ENCODE results near the gene WDR17.
A peak's percentile ranks its signal among the peaks of the same experiment; 100 is the strongest.
"Not testable (repeated sequence)": the region's sequence is repeated elsewhere in the genome, so short reads cannot be mapped to it uniquely, and the experiment has no call there.

The WDR17 gene

DNA sequence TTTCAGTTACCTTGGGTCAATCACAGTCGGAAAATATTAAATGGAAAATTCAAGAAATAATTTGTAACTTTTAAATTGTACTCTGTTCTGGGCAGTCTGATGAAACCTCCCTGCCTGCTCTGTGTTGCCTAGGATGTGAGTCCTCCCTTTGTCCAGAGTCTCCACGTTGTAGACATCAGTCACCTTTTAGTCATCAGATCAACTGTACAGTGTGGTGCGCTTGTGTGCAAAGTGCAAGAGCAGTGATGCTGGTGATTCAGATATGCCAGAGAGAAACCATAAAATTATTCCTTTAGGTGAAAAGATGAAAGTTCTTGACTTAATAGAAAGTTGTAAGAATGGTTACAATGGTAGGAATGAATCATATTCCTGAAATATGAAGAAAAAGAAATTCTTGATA, 128.3 kb downstream of the WDR17 start:
- DNase-seq = no peak

DNA sequence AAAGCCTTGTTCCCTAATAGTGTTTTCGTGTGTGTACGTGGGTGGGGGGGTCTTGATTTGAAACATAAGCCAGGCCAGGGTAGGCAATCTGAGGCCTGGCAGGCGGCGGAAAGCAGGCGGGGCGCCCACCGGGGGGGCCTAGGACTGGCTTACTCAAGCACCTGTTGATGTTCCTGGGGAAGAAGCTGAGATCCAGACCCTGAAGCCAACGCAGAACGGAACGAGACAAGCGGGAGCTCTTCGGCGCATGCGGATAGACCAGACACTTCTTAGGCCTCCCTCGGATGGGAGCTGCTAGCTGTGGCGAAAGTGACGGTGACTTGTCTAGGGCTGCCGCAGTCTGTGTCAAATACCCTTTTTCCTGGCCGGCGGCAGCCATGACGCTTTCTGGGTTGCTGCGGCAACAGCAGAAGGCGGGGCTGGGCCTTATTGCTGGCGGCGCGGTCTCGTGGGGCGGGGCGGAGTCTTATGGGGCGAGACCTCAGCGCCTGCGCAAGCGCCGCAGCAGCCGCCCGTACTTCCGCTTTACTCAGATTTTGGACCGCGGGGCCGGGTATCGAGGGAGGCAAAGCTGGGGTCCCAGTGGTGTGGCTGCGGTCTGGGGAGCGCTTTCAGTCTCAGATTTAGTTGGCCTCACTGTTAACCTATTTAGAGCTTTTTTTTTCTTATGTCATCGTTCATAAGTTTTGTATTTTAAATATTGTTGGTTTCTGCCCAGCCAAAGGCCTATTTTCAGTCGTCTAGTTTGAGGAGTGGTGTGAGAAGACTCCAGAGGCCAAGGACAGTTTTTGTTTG, 129.7 kb downstream of the WDR17 start, which contains the start of gene SPATA4:
Gene SPATA4 (minus strand): TSS at position 402 of the 795 bp plus-strand sequence. CDS start 23 bp downstream, at position 379.
- DNase-seq = peak; percentile 93

DNA sequence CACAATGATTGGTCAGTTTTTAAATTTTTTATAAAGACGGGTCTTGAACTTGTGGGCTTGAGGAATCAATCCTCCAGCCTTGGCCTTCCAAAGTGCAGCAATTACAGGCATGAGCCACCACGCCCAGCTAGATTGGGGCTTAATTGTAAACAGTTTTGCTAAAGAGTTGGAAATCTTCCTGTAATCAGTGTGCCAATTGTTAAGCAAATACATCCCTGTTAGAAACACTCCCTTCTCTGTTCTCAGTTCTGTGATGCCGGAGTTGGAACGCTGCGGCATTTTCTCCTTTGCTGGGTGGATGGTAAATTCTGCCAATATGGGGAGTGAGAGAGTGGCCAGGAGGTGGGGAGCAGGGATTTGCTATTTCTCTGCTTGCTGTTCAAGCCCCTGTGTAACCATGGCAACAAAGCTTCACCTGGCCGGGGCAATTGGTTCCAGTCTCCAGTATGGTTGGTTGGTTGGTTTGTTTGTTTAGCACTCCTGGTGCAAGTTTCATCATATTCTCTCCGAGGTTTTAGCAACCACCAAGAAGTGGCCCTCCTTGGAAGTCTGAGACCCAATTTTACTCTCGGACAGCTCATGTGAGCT, 132.8 kb downstream of the WDR17 start:
- DNase-seq = no peak

DNA sequence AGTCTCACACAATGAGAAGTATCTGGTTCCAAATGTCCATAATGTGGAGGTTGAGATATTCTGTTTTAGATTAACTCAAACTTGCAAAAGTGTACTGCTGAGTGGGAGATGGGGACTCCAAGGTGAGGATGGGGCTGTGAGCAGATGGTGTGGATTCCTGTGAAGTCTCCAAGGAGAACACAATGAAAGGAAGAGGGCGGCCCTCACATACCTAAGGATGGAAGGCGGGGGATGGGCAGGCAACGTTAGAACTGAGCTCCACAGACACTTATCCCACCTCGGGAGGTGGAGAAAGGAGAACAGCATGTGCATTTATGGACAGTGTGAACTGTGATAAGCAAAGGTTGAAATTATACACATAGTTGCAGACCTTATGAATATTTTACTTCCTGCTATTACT, 139.7 kb downstream of the WDR17 start:
- no peak for DNase-seq

DNA sequence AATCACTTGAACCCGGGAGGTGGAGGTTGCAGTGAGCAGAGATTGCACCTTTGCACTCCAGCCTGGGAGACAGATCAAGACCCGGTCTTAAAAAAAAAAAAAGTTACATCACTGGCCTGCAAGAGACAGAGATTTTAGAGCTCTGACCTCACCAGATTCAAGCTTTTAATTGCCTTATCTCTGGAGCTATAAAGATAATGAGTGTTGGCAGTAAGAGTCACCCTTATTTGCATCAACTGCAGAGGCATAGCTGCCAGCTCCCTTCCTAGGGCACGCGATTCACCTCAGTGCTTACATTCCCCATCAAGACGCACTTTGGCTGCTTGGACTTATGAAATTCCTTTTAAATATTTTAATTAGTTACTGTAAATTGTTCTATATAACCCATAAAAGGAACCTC, 142.2 kb downstream of the WDR17 start:
- DNase-seq = no peak

DNA sequence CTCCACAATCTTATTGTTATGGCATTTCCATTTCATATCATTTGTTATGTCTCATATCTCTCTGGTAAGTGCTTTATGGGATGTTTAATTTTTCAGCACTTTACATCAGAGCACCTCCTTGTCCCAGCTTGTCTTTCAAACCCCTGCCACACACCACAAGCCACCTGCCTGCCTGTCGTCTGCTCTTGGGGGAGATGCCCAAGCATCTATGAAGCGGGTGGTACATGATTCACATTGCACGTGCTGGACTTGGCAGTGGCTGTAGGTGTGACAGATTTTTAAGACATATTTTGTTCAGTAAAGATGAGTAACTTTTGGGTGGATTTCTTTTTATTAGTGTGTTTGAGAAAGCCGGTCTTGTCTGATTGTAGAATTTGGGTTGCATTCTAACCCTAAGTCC, 143.9 kb downstream of the WDR17 start:
- DNase-seq = no peak

DNA sequence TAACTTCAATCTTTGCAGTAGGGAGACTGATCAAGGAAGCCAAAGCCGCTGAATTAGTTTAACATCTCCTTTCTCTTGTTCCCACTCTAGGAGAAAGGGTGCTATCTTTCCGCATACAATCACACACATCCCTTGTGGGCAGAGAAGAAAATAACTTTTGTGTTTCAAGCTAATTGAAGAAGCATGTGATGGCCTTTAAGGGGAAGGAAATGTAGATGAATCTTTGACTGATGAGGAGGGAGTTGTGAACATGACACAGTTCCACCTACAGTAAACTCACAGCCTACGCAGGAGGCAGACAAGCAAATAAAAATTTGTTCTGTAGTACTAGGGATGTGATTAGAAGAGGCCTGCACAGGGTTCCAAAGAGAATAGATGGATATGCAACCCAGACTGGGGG, 144.5 kb downstream of the WDR17 start:
- no peak for DNase-seq

DNA sequence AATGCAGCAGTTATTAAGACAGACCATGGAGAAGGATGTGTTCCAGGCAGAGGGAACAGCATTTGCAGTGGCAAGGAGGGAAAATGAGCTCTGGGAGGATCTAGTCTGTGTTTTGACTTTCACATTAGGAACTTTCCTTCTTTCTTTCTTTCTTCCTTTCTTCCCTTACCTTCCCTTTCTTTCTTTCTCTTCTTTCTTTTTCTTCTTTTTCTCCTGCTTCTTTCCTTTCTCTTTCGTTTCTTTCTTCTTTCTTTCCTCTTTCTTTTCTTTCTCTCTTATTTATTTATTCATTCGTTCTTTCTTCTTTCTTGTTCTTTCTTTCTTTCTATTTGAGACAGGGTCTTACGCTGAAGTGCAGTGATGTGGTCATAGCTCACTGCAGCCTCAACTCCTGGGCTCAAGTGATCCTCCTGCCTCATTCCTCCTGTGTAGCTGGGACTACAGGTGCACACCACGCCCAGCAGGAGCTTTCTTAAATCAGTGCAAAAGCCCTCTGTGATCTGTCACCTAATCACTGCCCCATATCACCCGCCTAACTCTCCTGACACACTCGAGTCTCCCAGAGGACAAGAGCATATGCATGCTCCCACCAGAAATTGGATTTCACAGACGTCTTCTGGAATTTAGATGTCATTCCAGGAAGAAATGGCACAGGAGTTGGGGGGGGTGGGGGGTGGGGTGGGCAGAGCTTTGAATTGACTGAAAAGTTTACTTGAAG, 145.1 kb downstream of the WDR17 start:
- DNase-seq = no peak

DNA sequence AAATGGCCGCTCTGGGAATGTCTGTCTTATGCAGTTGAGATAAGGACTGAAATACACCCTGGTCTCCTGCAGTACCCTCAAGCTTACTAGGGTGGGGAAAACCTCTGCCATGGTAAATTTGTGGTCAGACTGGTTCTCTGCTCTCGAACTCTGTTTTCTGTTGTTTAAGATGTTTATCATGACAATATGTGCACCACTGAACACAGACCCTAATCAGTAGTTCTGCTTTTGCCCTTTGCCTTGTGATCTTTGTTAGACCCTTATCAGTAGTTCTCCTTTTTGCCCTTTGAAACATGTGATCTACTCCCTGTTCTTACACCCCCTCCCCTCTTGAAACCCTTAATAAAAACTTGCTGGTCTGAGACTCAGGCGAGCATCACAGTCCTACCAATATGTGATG, 146.7 kb downstream of the WDR17 start:
- not testable (repeated sequence) for DNase-seq

DNA sequence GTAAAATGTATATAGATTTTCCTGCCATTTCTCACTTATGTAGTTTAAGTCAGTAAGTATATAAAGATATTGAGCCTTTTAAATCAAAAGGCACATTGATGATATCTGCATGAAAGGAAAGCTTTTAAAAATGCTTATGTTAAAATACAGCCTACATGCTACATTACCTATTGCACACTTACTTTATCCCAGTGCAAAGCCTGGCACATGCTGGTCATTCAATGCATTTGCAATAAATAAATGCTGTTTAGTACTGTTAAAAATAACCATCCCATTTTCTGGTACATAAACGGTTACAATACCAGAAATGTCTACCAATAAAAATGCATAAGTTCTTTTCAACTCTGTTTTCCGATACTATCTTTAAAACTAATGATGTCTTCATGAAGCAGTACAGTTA, 151.9 kb downstream of the WDR17 start:
- DNase-seq = no peak

DNA sequence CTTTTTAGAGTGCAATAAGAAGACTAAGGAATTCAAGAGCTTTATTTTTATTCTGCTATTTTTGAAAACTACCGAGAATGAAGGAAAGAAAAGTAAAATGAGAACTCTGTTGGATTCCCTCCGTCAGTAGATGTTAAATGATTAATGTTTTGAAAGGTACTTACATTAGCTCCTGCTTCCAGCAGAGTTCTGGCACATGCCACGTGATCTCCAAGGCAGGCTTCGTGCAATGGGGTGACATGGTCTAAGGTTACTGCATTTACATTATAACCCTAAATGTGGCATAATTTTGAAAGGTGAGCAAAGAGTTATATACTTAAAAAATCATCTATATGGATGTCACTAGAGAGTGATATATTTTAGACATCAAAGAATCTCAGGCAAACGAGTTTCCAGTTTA, 156.5 kb downstream of the WDR17 start:
- no peak for DNase-seq

DNA sequence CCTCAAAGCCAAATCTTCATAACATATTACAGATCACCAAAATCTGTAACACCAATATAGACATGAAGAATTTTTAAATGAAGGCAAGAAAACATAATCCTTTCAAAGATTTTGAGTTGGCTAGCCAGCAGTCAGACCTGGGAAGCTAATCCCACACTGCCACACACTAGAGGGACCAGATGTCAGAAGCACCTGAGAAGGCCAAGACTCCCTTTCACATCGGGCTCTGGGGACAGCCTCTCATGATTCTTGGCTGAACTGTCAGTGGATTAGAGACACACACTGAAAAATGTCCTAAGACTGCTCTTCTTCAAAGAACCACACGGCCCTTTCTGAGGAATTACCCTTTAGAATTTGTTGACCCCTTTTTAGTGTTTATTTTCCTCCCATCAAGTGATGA, 157.9 kb downstream of the WDR17 start:
- no peak for DNase-seq

DNA sequence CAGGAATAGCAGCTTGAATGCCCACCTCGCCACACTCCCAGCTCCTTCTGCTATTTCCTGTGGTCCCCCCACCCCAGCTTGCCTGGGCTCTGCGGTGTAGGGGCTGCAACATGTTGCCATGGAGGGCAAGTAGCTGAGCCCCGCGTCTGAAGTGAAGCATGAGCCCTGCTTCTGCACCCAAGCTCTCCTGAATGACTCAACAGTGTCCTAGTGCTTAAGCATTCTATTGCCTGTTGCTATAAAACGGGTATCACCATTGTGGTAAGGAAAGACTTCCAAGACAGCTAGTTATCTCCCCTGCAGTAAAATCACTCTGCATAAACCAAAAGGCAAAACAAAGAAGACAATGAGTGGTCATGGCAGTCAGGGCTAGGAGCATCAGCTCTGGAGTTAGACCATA, 161.1 kb downstream of the WDR17 start:
- DNase-seq = no peak

DNA sequence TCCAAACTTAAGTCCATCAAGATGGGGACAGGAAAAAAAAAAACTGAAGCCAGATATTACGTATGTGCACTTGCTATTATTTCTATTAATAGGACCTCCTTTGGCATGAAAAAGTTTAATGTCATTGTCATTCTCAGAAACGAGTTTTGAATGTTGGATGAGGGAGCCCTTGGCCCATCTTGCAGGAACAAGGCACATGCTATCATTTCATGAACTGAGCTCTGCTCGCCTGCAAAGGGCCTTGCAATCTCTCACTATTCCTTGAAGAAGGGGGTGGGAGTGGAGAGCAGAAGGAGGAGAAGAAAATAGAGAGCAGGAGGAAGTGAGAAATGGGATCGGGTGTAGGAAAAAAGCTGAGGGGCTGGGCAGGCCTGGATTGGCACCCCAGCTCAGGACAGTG, 164.0 kb downstream of the WDR17 start:
- DNase-seq = no peak

Data from activated T-cell treated with anti-CD3 and anti-CD28 coated beads for 4 hours (primary cell).